GM18505 (cell line): ENCODE results near the gene CSPG4.
"Not testable (repeated sequence)": the region's sequence is repeated elsewhere in the genome, so short reads cannot be mapped to it uniquely, and the experiment has no call there.

Source experiments
- ATAC-seq: cut with Tn5 transposase; IDR thresholded peaks from one replicate; pipeline ENCODE4 v1.9.1; 2021; ENCODE audit not compliant: unreplicated experiment
- POLR2A ChIP-seq: IDR thresholded peaks from 4 replicates; pipeline ENCODE4 v1.6.1; 2011; ENCODE audit warnings: borderline replicate concordance; ENCODE audit not compliant: insufficient read depth, insufficient read length; ENCODE audit errors: extremely low read depth

CSPG4 gene

GRCh38 chr15:75713338-75713895 lies 769 bp upstream of the CSPG4 start:
- no peak for ATAC-seq
- no peak for TF ChIP-seq POLR2A

- not testable (repeated sequence) for ATAC-seq
These were observed 1.2 kb downstream of the CSPG4 start for GRCh38 chr15:75711495-75711894.

GRCh38 chr15:75710874-75711273 lies 1.8 kb downstream of the CSPG4 start:
- ATAC-seq: not testable (repeated sequence)

GRCh38 chr15:75709458-75709857 lies 3.2 kb downstream of the CSPG4 start:
- ATAC-seq: not testable (repeated sequence)

- TF ChIP-seq POLR2A: no peak
- ATAC-seq: no peak
These were observed 6.0 kb downstream of the CSPG4 start for GRCh38 chr15:75706682-75706954.

GRCh38 chr15:75705854-75706681 lies 6.6 kb downstream of the CSPG4 start:
- no peak for ATAC-seq
- TF ChIP-seq POLR2A: no peak

GRCh38 chr15:75705375-75705774 lies 7.3 kb downstream of the CSPG4 start:
- ATAC-seq: not testable (repeated sequence)

DNA sequence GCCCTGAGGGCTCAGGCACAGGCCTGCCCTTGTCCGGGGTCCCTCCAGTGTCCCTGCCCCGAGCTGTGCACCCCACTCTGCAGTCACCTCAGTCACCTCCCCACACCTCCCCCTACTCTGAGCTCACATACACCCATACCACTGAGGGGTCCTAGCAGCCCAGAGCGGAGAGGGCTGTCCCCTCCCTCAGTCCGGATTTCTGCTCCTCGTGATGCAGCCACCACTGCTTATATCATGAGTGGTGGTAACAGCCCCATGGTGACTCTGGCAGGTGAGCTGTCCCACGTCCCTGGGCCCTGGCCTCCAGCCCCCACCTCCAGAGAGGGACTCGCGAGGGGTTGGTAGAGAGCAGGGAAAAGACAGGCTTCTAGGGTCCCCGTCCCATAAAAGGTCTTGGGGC lies 8.0 kb downstream of the CSPG4 start:
- no peak for ATAC-seq
- no peak for TF ChIP-seq POLR2A

- TF ChIP-seq POLR2A: no peak
- no peak for ATAC-seq
These were observed 8.4 kb downstream of the CSPG4 start for GRCh38 chr15:75704263-75704615.

- ATAC-seq: not testable (repeated sequence)
These were observed 9.0 kb downstream of the CSPG4 start for GRCh38 chr15:75703440-75704262.

GRCh38 chr15:75702436-75702835 lies 10.2 kb downstream of the CSPG4 start:
- ATAC-seq: no peak

GRCh38 chr15:75701071-75702003 lies 11.3 kb downstream of the CSPG4 start:
- ATAC-seq: not testable (repeated sequence)

More at GRCh38 chr15:75702436-75702835, 10.2 kb downstream of the CSPG4 start:
- no peak for TF ChIP-seq POLR2A

DNA sequence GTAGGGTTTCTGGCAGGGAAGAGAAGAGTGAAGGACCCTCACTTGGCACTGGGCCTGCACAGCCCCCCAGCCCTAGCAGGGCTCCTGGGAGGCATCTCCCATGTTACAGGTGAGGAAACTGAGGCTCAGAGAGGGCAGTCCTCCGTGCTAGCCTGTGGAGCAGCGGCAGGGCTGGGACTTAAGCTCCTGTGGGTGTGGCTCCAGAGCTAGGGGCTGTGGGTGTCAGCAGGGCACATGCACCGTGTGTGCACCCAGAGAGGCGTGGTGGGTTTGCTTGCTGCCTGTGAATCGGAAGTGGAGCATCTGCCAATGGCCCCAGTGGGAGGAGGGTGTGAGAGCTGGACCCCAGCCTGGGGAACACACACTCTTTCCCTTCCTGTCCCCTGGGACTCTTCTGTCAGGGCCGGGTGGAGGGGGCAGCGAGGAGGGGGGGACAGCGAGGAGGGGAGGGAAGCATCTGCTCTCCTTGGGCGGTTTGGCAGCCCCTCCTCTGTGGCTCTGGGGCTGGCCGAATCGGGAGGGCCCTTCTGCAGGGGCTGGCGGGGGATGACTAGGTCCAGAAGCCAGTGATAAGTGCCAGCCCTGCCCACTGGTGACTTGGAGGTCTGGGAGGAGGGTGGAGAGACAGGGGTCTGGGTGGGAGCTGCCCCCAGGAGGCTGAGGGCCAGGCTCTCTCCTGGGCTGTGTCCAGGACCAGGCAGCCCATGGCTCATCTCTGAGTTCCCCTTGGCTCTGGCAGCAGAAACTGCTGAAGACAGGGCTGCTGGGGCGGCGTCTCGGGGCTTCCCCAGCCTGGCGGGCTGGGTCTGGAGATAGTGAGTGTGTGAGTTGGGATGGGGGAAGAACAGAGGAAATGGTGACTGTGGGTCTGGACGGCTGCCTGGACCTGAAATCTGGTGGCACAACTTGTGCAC lies 12.4 kb downstream of the CSPG4 start:
- ATAC-seq: peak; percentile 42

GRCh38 chr15:75699517-75699916 lies 13.1 kb downstream of the CSPG4 start:
- not testable (repeated sequence) for ATAC-seq

DNA sequence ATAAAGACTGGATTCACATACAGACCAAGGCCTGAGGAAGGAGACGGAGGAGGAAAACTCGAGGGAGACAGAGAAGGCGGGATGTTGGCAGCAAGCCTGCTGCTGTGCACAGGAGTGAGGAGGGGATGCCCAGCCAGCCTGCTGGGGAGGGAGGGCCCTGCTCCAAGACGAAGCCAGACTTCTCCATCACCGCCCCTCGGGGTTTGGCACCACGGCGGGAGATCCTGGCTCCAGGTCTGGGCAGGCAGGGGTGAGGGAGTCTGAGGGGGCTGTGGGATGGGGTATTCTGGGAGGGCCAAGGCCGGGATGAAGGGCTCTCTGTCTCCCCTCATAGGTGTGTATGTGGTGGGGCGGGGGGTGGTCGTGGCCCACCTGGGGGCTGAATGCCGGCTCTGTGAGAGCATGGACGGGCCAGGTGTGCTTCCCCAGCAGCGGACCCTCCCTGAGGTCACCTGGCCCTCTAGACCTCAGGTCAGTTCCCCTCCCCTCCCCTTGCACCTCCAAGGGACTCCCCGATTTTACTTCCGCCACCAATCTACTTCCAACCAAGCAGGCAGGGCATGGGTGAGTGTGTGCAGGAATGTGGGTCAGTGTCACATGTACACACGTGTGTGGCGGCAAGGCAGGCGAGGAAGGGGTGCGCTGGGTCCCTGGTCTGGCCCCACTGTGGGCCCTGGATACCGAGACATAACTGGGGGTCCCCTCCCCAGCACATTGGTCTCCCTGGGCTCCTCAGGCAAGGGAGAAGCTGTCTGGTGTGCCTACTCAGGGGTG lies 14.5 kb downstream of the CSPG4 start:
- ATAC-seq: not testable (repeated sequence)
